Activated T-helper 2 cell treated with anti-CD3 and anti-CD28 coated beads, Interferon-gamma antibody, Interleukin-2, Interleukin-4, amounts not matched to agents 10 μg/mL and 5 μg/mL and 100 μg/mL, durations not matched to agents 14 hours and 24 hours and 36 hours (primary cell): ENCODE measurements around the gene HRAS. TPM values are rescaled to one million over a fixed set of nuclear protein-coding genes. Genes with fewer than 3 reads are reported as not detected.

ENCODE experiments used
- total RNA-seq: library from RNA; stranded (reverse); gene quantifications from 2 replicates; pipeline ENCODE4 v1.2.3, GENCODE V29; 2022

The HRAS gene
- total RNA-seq, 1 donor from 2014 or later, result 70.5 TPM

Other genes starting within 250 kb of the HRAS start
- gene PGGHG, start 246.4 kb downstream of the HRAS start, total RNA-seq, result 62.0 and 62.8 TPM in 2 replicates
- not detected in 2 replicates for gene IFITM5, start 236.1 kb downstream of the HRAS start, total RNA-seq
- gene IFITM2, start 227.8 kb downstream of the HRAS start, total RNA-seq, result 680 and 689 TPM in 2 replicates
- 256 and 260 TPM in 2 replicates for gene IFITM1, start 221.5 kb downstream of the HRAS start, total RNA-seq
- 3.5 and 3.7 TPM in 2 replicates for gene IFITM3, start 214.7 kb downstream of the HRAS start, total RNA-seq
- gene B4GALNT4, start 166.1 kb downstream of the HRAS start, total RNA-seq, result 1.5 and 2.9 TPM in 2 replicates
- not detected in 2 replicates for gene PKP3, start 141.4 kb downstream of the HRAS start, total RNA-seq
- 41.5 and 53.4 TPM in 2 replicates for gene SIGIRR, start 120.6 kb downstream of the HRAS start, total RNA-seq
- 35.4 and 36.9 TPM in 2 replicates for gene ANO9, start 93.6 kb downstream of the HRAS start, total RNA-seq
- 32.1 and 34.4 TPM in 2 replicates for gene PTDSS2, start 85.3 kb downstream of the HRAS start, total RNA-seq
- gene RNH1, start 28.3 kb downstream of the HRAS start, total RNA-seq, result 126 and 127 TPM in 2 replicates
- 1.3 and 2.2 TPM in 2 replicates for gene LRRC56, start 2.0 kb upstream of the HRAS start, total RNA-seq
- gene LMNTD2, start 25.2 kb upstream of the HRAS start, total RNA-seq, result 1.1 and 1.3 TPM in 2 replicates
- gene RASSF7, start 25.4 kb upstream of the HRAS start, total RNA-seq, result 19.6 and 20.3 TPM in 2 replicates
- 53.7 and 54.0 TPM in 2 replicates for gene PHRF1, start 40.9 kb upstream of the HRAS start, total RNA-seq
- gene IRF7, start 80.4 kb upstream of the HRAS start, total RNA-seq, result 26.8 and 30.3 TPM in 2 replicates
- gene CDHR5, start 89.4 kb upstream of the HRAS start, total RNA-seq, result not detected in 2 replicates
- not detected in 2 replicates for gene SCT, start 91.6 kb upstream of the HRAS start, total RNA-seq
- 0.18 and 0.30 TPM in 2 replicates for gene DRD4, start 101.7 kb upstream of the HRAS start, total RNA-seq
- 61.2 and 72.0 TPM in 2 replicates for gene DEAF1, start 159.6 kb upstream of the HRAS start, total RNA-seq
- 11.4 and 13.0 TPM in 2 replicates for gene TMEM80, start 160.2 kb upstream of the HRAS start, total RNA-seq
- 17.8 and 24.6 TPM in 2 replicates for gene EPS8L2, start 170.7 kb upstream of the HRAS start, total RNA-seq
- gene TALDO1, start 211.9 kb upstream of the HRAS start, total RNA-seq, result 270 and 275 TPM in 2 replicates
- gene GATD1, start 241.9 kb upstream of the HRAS start, total RNA-seq, result 68.0 and 75.2 TPM in 2 replicates